Measurements from ENCODE around the gene KRTAP5-3. TPM values are rescaled to one million over a fixed set of nuclear protein-coding genes. Genes with fewer than 3 reads are reported as not detected.
"Not testable (repeated sequence)": the region's sequence is repeated elsewhere in the genome, so short reads cannot be mapped to it uniquely, and the experiment has no call there.

The KRTAP5-3 gene
- total and polyA plus RNA-seq, 2 experiments from 2014 or later: not detected

DNA sequence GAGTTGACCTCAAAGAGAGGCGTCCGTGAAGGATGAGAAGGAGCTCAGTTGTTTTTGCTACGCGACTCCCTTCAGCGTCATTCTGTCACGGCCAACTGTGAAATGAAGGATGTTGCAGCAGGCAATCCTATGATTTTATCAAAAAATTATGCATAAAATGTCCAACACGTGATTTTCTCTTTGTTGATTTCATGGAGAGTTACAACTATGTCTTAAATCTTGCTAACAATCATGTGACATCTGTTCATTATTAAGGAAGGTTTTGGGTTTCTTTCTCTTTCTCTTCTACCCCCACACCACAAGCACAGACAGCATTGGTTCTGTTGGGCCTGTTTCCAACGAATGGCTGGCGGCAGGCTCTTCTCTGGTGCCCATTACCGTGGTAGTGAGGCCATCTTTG is 10.0 kb upstream of the KRTAP5-3 start:
- WGBS, 2 experiments (ENCODE audit: low coverage in 1 of 2, low lambda C conversion rate in 2 of 2, missing lambda C conversion rate in 2 of 2): 8 to 9% methylated on average over 10 of the region's 10 CpGs
- Histone ChIP-seq H3K27ac (no peak overlapping the region), H3K4me2 (ENCODE audit: unreplicated experiment) (no peak overlapping the region), H4K20me1 (ENCODE audit: insufficient read depth) (no peaks in the 10 kb centered on the region), H3K36me3 (ENCODE audit: low read depth) (no peaks in the 10 kb centered on the region), H3K4me1 (ENCODE audit: insufficient read depth) (no peaks in the 10 kb centered on the region), H3K9me2 (ENCODE audit: insufficient read depth) (no peaks in the 10 kb centered on the region), H3F3A (ENCODE audit: insufficient read depth) (no peaks in the 10 kb centered on the region), H3K79me2 (ENCODE audit: insufficient read depth) (no peaks in the 10 kb centered on the region), H2AFZ (no peak overlapping the region), H3K27me3 (replicated peaks; ENCODE audit: insufficient read depth) (peaks cover 38% of the 10 kb centered on the region; the same call in 1 of the 2 replicates), H3K9ac (no peak overlapping the region), H3K4me3 (no peak overlapping the region), H3K9me3 (ENCODE audit: low read depth) (no peaks in the 10 kb centered on the region)
- in situ Hi-C loops (cut with MboI): no loop called here
- peak; percentile 14 for DNase-seq
- TF ChIP-seq EZH2 (IDR thresholded peaks at IDR 0.05; ENCODE audit: insufficient read depth, poor library complexity, severe bottlenecking) (no peak), EZH2phosphoT487 (IDR thresholded peaks at IDR 0.05; ENCODE audit: insufficient read depth, low read depth) (no peak)

DNA sequence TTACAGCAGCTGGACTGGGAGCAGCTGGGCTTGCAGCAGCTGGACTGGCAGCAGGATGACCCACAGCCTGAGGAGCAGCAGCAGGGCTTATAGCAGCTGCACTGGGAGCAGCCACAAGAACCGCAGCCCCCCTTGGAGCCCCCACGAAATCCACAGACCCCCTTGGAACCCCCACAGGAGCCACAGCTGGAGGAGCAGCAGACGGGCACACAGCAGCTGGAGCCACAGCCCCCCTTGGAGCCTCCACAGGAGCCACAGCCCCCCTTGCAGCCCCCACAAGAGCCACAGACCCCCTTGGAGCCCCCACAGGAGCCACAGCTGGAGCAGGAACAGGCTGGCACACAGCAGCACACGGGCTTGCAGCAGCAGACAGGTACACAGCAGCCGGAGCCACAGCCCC is 362 bp downstream of the KRTAP5-3 start:
- H3K4me2 ChIP-seq (ENCODE audit: unreplicated experiment); H3K9me3 ChIP-seq (ENCODE audit: low read depth); H3K27ac ChIP-seq; H2AFZ ChIP-seq; H3K4me3 ChIP-seq; H4K20me1 ChIP-seq (ENCODE audit: insufficient read depth); H3K9ac ChIP-seq; H3K9me2 ChIP-seq (ENCODE audit: insufficient read depth); in situ Hi-C loops (cut with MboI); H3K4me1 ChIP-seq (ENCODE audit: insufficient read depth); H3F3A ChIP-seq (ENCODE audit: insufficient read depth); DNase-seq; H3K79me2 ChIP-seq (ENCODE audit: insufficient read depth); H3K36me3 ChIP-seq (ENCODE audit: low read depth): not testable (repeated sequence)
- WGBS, 2 experiments (ENCODE audit: low coverage in 1 of 2, low lambda C conversion rate in 2 of 2, missing lambda C conversion rate in 2 of 2): 11 to 13% methylated on average over 4 to 5 of the region's 5 CpGs
- peaks cover 32% of the 10 kb centered on the region for H3K27me3 ChIP-seq (replicated peaks; ENCODE audit: insufficient read depth)

- H3K36me3 ChIP-seq (ENCODE audit: low read depth); H3K9ac ChIP-seq; H4K20me1 ChIP-seq (ENCODE audit: insufficient read depth); H3F3A ChIP-seq (ENCODE audit: insufficient read depth); H3K9me2 ChIP-seq (ENCODE audit: insufficient read depth); H3K4me1 ChIP-seq (ENCODE audit: insufficient read depth); in situ Hi-C loops (cut with MboI); H3K4me3 ChIP-seq; H3K27ac ChIP-seq; H2AFZ ChIP-seq; H3K4me2 ChIP-seq (ENCODE audit: unreplicated experiment); H3K79me2 ChIP-seq (ENCODE audit: insufficient read depth); DNase-seq; H3K9me3 ChIP-seq (ENCODE audit: low read depth): not testable (repeated sequence)
- 18 to 25% methylated on average over 16 to 18 of the region's 18 CpGs for WGBS, 2 experiments (ENCODE audit: low coverage in 1 of 2, low lambda C conversion rate in 2 of 2, missing lambda C conversion rate in 2 of 2)
- H3K27me3 ChIP-seq (replicated peaks; ENCODE audit: insufficient read depth): peaks cover 34% of the 10 kb centered on the region
Observed at GRCh38 chr11:1607156-1607845, 962 bp downstream of the KRTAP5-3 start.

GRCh38 chr11:1605923-1606322 is 2.3 kb downstream of the KRTAP5-3 start:
- H4K20me1 ChIP-seq (ENCODE audit: insufficient read depth): not testable (repeated sequence)

GRCh38 chr11:1604711-1605110 is 3.6 kb downstream of the KRTAP5-3 start:
- Histone ChIP-seq H3K4me1 (ENCODE audit: insufficient read depth) (no peaks in the 10 kb centered on the region), H3K9me2 (ENCODE audit: insufficient read depth) (no peaks in the 10 kb centered on the region), H3K27ac (no peak overlapping the region), H2AFZ (no peak overlapping the region), H3K9ac (no peak overlapping the region), H3K4me3 (no peak overlapping the region), H3F3A (ENCODE audit: insufficient read depth) (no peaks in the 10 kb centered on the region), H3K79me2 (ENCODE audit: insufficient read depth) (no peaks in the 10 kb centered on the region), H3K36me3 (ENCODE audit: low read depth) (no peaks in the 10 kb centered on the region), H4K20me1 (ENCODE audit: insufficient read depth) (no peaks in the 10 kb centered on the region), H3K4me2 (ENCODE audit: unreplicated experiment) (no peak overlapping the region), H3K27me3 (replicated peaks; ENCODE audit: insufficient read depth) (peaks cover 59% of the 10 kb centered on the region), H3K9me3 (ENCODE audit: low read depth) (no peaks in the 10 kb centered on the region)
- DNase-seq: no peak
- TF ChIP-seq EZH2 (IDR thresholded peaks at IDR 0.05; ENCODE audit: insufficient read depth, poor library complexity, severe bottlenecking) (no peak), EZH2phosphoT487 (IDR thresholded peaks at IDR 0.05; ENCODE audit: insufficient read depth, low read depth) (no peak)
- in situ Hi-C loops (cut with MboI): no loop called here
- 45 to 49% methylated on average over 7 of the region's 7 CpGs for WGBS, 2 experiments (ENCODE audit: low coverage in 1 of 2, low lambda C conversion rate in 2 of 2, missing lambda C conversion rate in 2 of 2)

More at GRCh38 chr11:1605923-1606322, 2.3 kb downstream of the KRTAP5-3 start:
- H3K9ac ChIP-seq; H3K9me2 ChIP-seq (ENCODE audit: insufficient read depth); H3F3A ChIP-seq (ENCODE audit: insufficient read depth); H3K36me3 ChIP-seq (ENCODE audit: low read depth); H3K79me2 ChIP-seq (ENCODE audit: insufficient read depth); H3K4me1 ChIP-seq (ENCODE audit: insufficient read depth); in situ Hi-C loops (cut with MboI); DNase-seq; H2AFZ ChIP-seq; H3K4me3 ChIP-seq; H3K27ac ChIP-seq; H3K9me3 ChIP-seq (ENCODE audit: low read depth); H3K4me2 ChIP-seq (ENCODE audit: unreplicated experiment): not testable (repeated sequence)
- WGBS, 2 experiments (ENCODE audit: low coverage in 1 of 2, low lambda C conversion rate in 2 of 2, missing lambda C conversion rate in 2 of 2): 63 to 65% methylated on average over 13 of the region's 13 CpGs
- peaks cover 47% of the 10 kb centered on the region for H3K27me3 ChIP-seq (replicated peaks; ENCODE audit: insufficient read depth)
